GM18526 (cell line): Measurements from ENCODE around the gene PCK1.

Experiments
- POLR2A ChIP-seq: IDR thresholded peaks from 3 replicates; pipeline ENCODE4 v1.6.1; 2011; ENCODE audit not compliant: insufficient read length; ENCODE audit errors: extremely low read depth

The PCK1 gene

DNA sequence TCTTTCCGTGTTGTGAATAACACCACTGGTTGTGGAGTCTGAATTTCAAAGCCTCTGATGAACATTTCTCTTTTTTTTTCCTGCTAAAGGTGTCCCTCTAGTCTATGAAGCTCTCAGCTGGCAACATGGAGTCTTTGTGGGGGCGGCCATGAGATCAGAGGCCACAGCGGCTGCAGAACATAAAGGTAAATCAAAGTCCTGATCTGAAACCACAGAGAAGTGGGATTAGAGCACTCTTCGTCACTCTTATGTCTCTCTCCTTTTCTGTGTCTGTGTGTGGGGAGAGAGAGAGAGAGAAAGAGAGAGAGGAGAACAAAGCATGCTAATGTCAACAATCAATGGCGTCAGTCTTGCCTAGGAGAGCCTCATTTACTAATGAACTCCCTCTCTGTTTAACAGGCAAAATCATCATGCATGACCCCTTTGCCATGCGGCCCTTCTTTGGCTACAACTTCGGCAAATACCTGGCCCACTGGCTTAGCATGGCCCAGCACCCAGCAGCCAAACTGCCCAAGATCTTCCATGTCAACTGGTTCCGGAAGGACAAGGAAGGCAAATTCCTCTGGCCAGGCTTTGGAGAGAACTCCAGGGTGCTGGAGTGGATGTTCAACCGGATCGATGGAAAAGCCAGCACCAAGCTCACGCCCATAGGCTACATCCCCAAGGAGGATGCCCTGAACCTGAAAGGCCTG lies 4.2 kb downstream of the PCK1 start:
- no peak for TF ChIP-seq POLR2A

DNA sequence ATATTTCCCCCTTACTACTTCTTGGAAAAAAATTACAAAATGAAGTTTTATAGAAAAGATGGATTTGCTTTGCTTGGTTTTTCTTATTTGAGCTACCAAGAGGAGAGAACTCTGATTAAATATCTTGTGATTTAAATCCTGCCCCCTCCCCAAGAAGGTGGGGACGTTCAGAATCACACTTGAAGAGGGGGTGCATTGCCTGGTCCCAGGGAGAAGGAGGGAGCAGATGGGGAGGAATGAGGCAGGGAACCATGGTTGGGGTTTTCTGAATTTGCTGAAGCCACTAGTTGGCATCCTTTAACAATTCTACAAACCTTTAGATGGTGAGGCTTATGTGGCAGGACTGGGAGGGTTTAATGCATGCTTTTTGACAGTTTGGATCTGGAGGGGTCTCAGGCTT lies 5.5 kb downstream of the PCK1 start:
- TF ChIP-seq POLR2A, result no peak

DNA sequence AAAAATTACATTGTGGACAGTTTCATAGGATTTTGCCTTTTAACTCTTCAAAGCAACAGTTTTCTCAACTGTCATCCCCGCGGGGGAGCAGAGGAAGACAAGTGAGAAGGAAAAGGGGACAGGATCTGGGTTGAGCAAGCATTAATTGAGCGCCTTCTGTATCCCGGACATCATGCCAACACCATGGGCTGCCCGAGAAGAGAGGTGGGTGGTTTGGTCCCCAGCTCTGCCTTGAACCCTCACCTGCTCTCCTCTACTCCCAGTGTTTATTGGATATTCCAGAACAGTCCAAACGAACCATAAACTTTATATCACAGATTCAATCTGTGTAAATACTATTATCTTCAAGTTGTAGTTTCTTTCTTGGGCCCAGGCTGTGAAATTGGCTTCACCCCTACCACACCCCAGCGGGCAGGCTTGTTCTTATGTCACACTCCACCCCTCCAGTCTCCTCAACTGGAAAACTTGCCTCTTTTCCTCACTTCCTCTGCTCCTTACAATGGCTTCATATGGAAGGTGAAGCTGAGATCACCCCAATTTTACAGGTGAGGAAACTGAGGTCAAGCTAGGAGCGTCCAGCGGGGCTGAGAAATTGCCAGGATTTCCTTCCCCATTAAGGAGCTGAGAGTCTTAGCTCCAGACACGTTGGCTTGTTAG lies 6.0 kb downstream of the PCK1 start:
- TF ChIP-seq POLR2A, result no peak

DNA sequence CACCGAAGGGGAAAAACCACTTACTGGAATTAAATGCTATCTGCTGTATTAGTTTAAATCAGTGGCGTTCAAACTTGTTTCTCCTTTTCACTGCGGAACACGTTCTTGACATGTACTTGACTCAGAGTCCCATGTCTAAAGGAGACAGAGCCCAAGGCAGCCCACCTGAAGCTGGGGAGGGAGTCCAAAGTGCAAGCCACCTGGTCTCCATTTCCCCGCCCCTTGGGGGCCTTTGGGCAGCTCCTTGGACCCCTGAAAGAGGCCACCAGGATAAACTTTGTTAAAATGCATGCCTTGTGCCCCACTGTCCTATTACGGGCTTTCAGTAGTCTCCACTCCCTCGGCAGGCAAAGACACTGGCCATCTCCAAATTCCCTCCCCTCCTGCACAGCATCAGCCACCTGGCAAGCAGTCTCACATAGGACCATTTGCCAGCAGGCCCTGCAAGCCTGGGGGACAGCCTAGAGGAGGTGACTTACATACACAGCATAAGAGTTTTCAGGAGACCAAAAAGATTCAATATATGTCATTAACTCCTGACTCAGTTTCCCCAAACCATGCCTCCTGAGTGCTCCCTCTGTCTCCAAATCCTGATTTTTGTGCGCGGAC lies 6.7 kb downstream of the PCK1 start:
- TF ChIP-seq POLR2A, result no peak

DNA sequence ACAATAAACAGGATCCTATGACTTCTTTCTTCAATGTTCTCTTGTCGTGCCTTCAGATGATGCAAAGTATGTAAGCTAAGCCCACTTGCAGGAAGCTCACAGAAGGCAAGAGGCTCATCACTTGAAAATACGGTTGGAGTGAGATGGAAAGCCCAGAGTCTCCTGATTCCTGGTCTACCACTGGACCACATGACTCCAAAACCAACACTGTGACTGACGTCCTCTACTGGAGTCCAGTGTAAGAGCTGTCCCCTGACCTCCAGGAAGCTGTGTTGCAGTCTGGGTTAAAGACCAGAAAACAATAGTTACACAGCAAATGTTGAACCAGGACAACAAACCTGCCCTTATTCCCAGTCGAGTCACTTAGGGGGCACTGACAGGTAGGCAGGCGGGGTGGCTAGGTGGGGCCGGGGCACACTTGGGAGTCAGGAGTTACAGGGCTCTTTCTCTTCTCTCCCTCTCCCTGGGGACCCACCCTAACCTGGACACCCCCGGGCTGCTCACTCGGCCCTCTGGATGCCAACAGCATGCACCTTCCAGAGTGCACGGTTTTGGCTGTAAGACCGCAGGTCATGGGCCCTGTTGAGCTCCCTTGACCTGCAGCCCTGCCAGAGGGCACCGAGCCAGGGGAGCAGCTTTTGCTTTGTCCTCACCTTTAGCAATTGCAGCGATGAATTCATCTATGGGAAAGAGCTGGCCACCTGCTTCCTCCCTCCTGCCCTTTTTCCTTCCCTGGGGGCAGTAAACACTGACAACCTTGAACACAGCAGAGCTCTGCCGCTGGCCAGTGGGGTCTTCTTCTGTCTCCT lies 7.4 kb downstream of the PCK1 start:
- no peak for TF ChIP-seq POLR2A

DNA sequence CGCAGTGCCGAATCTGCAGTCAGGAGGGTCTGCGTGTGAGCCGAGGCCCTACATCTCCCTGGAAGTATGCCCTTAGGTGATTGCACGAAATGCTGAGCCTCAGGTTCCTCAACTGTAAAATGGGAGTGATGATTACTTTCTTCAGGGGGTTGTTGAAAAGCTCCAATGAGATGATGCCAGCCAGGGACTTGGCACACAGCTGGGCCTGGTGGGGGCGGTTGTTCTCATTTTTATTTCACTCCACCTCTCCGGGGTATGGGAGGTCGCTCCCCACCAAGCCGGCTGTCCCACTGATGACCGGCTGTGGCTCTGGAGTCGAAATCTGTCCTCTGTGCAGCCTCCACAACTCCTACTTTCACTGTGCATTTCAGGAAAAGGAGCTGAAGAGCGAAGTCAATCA lies 8.1 kb downstream of the PCK1 start:
- TF ChIP-seq POLR2A, result no peak

DNA sequence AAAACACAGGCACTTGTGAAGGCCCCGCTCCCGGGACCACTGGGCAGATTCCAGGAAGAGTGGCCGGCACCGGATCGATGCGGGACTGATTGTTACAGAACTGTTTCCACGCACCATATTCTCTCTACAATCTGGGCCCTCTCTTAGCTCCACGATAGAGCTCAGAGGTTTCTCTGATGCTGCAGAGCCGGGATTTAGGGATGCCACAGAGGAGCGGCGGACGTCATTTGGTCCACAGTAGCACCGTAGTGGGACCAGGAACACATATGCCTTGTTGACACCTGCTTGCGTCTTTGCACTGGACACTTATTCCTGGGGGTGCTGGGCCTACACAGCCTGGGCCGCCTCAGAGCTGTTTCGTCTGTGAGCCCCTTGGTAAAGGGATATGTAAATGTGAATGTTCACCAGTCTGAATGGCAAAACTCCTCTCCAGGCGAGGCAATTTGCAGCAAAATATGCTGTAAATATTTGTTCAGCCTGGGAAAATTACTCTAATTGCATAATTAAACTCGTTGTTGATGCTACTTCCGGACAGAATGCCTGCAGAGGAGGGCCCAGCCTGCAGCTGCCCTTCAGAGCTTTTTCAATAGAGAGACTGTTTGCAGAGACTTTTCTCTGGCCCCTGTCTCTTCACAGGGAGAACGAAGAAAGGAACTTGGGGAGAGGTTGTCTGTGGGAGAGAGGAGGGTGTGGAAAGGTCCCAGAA lies 9.4 kb downstream of the PCK1 start:
- no peak for TF ChIP-seq POLR2A

DNA sequence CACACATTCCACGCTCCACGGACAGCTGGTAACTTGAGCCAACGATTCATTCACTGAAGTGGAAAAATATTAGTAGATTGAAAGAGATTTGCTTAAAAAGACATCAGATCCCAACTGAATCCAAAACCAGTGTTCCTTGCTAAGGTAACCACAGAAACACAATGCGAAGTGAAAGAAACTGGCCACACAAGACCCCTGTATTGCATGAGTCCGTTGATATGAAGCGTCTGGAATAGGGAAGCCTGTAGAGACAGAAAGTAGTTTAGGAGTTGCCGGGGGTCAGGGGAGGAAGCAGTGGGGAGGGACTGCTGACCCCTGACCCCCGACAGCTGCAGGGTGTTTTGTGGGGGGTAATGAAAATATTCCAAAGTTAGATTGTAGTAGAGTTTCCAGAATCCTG lies 10.0 kb downstream of the PCK1 start:
- TF ChIP-seq POLR2A, result no peak

DNA sequence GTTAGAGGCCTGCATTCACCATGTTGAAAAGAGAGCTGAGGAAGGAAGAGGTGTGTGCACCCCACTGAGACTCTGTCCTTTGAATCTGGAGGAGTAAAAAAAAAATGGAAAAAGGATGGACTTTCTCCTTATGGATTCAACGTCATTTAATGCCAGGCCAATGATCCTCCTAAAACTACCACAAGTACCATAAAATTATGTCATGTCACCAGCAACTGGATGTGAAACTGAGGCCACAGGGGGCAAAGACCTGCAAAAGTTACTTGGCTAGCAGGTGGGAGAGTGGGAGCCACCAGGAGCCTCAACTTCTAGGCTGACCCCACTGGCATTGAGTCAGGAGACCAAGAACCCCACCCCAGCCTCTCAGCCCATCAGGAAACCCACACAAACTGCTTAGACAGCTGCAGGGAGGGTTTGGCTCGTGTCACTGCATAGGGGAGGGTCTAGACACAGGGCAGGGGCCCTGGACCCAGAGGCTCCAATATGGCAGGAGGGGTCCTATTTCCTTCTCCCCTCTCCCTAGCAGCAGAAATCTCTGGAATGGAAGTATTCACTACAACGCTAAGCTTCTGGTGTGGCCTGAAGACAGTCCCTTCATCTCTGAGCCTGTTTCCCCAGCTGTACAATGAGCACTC lies 11.0 kb downstream of the PCK1 start:
- TF ChIP-seq POLR2A, result no peak

DNA sequence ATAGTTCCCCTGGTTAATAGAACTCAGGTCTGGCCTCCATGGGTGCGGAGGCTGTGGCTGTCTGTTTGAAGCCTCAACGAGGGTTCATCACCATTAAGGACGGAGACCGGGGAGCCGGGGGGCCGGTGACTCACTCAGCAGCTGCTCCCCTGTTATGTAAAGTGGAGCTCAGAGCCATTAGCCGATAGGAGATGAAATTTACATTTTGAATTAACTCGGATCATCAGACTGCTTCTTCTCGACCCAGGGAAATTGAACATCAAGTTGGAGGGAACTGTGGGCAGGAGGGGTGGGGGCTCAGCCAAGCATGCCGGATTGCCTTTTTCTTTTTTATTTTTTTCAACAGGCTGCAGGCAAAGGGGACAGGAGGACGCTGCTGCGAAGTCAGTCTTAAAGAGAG lies 12.3 kb downstream of the PCK1 start:
- TF ChIP-seq POLR2A, result no peak

DNA sequence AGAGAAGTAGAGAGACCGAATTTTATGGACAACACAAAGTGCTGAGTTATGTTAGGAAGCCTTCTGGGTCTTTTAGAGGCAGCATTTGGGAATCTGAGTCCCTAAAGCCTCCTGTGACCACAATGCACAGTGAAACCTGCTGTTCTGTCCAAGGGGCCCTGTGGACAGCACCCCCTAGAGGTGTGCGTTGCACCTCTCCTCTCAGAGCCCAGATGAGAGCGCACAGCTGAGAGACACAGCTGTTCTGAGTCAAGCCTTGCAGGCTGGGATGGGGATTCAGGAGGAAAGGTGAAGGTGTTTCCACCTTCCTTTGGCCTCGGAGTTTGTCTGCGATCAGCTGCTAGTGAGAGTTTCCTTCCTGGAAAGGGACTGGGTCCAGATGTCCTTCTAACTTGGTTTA lies 13.0 kb downstream of the PCK1 start:
- TF ChIP-seq POLR2A, result no peak

DNA sequence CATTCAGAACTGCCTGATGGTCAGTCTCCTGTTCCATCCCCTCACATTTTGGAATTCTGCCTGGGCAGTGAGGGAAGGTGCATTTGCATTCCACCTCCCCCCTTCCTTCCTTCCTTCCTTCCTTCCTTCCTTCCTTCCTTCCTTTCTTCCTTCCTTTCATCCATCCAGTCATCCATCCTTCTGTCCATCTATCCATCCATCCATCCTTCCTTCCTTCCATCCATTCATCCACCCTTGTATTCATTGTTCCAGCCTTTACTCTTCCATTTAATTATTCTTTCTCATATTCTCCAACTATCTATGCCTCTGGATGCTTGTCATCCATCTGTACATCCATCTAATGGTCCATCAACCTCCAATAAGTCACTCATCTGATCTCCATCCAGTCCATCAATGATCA lies 14.0 kb downstream of the PCK1 start:
- TF ChIP-seq POLR2A, result no peak

DNA sequence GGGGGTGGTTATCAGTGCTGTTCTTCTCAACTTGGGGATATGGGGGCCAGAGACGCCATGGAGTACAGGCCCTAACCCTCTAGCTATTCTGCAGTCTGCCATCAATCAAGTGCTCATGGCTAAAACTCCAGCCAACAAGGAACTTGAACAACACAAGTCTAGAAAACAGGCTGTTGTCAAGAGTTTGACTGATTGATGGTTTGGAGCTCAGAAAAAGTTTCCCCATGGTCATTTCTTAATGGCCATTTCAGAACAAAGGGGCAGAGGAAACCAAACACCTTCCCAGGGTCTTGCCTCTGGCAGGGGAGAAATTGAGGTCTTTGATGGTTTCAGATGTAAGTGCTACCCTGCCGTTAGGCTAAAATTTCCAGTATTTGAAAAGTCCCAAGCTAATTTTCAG lies 15.1 kb downstream of the PCK1 start:
- TF ChIP-seq POLR2A, result no peak

DNA sequence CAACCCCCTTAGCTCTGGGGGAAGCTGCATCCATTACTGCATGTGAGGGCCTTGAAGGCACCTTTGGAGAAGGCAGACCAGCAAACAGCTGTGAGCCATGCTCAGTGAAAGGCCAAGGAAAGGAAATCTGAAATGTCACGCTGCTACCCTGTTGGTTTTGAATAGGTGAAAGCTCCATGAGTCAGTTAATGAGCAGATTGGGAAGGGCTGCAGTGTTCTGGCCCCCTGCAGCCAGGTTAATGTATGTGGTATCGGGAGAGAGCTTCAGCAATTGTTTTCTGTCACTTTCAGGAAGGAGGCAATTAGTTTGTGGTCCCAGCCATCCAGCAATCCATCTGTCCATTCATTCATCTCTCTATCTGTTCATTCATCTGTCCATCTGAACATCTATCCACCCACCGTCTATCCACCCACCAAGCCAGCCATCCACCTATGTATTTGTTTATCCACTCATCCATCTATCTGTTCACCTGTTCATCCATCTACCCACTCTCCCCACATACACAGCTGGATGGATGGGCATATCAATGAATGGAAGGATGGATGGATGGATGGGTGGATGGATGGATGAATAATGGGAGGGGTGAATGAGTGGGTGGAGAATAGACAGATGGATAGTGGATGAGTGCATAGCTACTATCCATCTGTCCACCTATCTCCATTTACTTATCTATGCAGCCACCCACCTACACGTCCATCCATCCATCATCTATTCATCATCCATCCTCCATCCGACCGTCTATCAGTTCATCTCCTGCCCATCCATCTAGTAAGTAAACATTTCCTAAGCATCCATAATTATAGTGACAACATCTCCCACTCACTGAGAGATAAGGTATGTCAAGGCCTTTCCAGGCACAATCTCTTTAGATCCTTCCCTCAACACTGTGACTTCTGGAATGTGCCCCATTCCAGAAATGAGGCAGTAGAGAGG lies 16.0 kb downstream of the PCK1 start:
- no peak for TF ChIP-seq POLR2A
